SU-DHL-6 (cell line): ENCODE data around the gene GPR176.

ENCODE experiments used
- H2AFZ ChIP-seq: fragments of 200-600 bp; sonication (generic); 2 replicates; pipeline ENCODE4 v1.6.1; 2014; ENCODE audit warnings: low read depth, mild to moderate bottlenecking, moderate library complexity, mixed read lengths, antibody characterized with exemption, low read length; ENCODE audit not compliant: severe bottlenecking
- H3F3A ChIP-seq: fragments of 200-600 bp; shearing (Covaris generic); 2 replicates; pipeline ENCODE4 v1.6.0; 2016; ENCODE audit warnings: antibody characterized with exemption, mild to moderate bottlenecking; ENCODE audit not compliant: insufficient read depth
- H3K27ac ChIP-seq: fragments of 200-600 bp; sonication (generic); 2 replicates; pipeline ENCODE4 v1.5.1; 2016; ENCODE audit warnings: low read depth, mild to moderate bottlenecking, low read length, moderate library complexity, mixed read lengths
- H3K27me3 ChIP-seq: fragments of 200-600 bp; sonication (generic), shearing (Covaris generic); 2 replicates; pipeline ENCODE4 v1.6.0; 2014; ENCODE audit warnings: mild to moderate bottlenecking, low read length
- H3K36me3 ChIP-seq: fragments of 200-600 bp; sonication (generic); 2 replicates; pipeline ENCODE4 v1.6.1; 2014; ENCODE audit warnings: mild to moderate bottlenecking, low read length, mixed read lengths
- H3K4me2 ChIP-seq: fragments of 300-600, 200-600 bp; shearing (Covaris generic), sonication (generic); 2 replicates; pipeline ENCODE4 v1.6.0; 2014; ENCODE audit warnings: low read length, low read depth, mild to moderate bottlenecking; ENCODE audit not compliant: poor library complexity, severe bottlenecking
- H3K4me3 ChIP-seq: fragments of 200-600 bp; sonication (generic); 2 replicates; pipeline ENCODE4 v1.5.1; 2014; ENCODE audit warnings: antibody characterized with exemption, low read length, mild to moderate bottlenecking, mixed read lengths; ENCODE audit not compliant: insufficient read depth, poor library complexity, severe bottlenecking
- H3K79me2 ChIP-seq: fragments of 200-600 bp; sonication (generic); 2 replicates; pipeline ENCODE4 v1.6.1; 2014; ENCODE audit warnings: mild to moderate bottlenecking, low read length, moderate library complexity; ENCODE audit not compliant: insufficient read depth
- H3K9ac ChIP-seq: fragments of 200-600 bp; sonication (generic); 2 replicates; pipeline ENCODE4 v1.7.0; 2014; ENCODE audit warnings: mild to moderate bottlenecking, low read length
- H3K9me2 ChIP-seq: fragments of 200-600 bp; sonication (generic); replicated peaks from 2 replicates; pipeline ENCODE4 v1.6.1; 2014; ENCODE audit warnings: low read length; ENCODE audit not compliant: insufficient read depth
- H3K9me3 ChIP-seq: fragments of 200-600 bp; sonication (generic); 2 replicates; pipeline ENCODE4 v1.6.1; 2014; ENCODE audit warnings: low read length, mixed read lengths; ENCODE audit not compliant: insufficient read depth
- H4K20me1 ChIP-seq: fragments of 200-600 bp; sonication (generic); 2 replicates; pipeline ENCODE4 v1.6.1; 2014; ENCODE audit warnings: low read depth, mild to moderate bottlenecking, antibody characterized with exemption, low read length, moderate library complexity, mixed read lengths
- CTCF ChIP-seq: fragments of 200-600 bp; sonication (generic); IDR thresholded peaks from one replicate; pipeline ENCODE4 v1.5.1; 2017; ENCODE audit warnings: antibody characterized with exemption, mild to moderate bottlenecking, low read length, moderate library complexity; ENCODE audit not compliant: insufficient read depth, poor library complexity, severe bottlenecking
- EZH2phosphoT487 ChIP-seq: fragments of 200-600 bp; sonication (generic), shearing (Covaris generic); conservative IDR thresholded peaks from 2 replicates; pipeline ENCODE4 v1.6.1; 2018; ENCODE audit warnings: mild to moderate bottlenecking, antibody characterized with exemption, low read length, moderate library complexity, mixed read lengths

The GPR176 gene

GRCh38 chr15:39869858-39870515, 50.1 kb downstream of the GPR176 start:
- TF ChIP-seq EZH2phosphoT487: no peak
- TF ChIP-seq CTCF: no peak
- H2AFZ ChIP-seq: no peak overlapping the region
- no peaks in the 10 kb centered on the region for H3K9me2 ChIP-seq
- H3K36me3 ChIP-seq: no peaks in the 10 kb centered on the region
- H3K79me2 ChIP-seq: no peaks in the 10 kb centered on the region
- no peaks in the 10 kb centered on the region; the same call in 1 of the 2 replicates for H4K20me1 ChIP-seq
- H3K27me3 ChIP-seq: no peaks in the 10 kb centered on the region
- H3K9me3 ChIP-seq: no peaks in the 10 kb centered on the region
- no peaks in the 10 kb centered on the region for H3F3A ChIP-seq
- H3K27ac ChIP-seq: no peak overlapping the region
- H3K4me2 ChIP-seq: no peak overlapping the region
- no peak overlapping the region for H3K4me3 ChIP-seq
- no peak overlapping the region for H3K9ac ChIP-seq

- H3K4me3 ChIP-seq: no peak overlapping the region
- no peaks in the 10 kb centered on the region for H3K9me2 ChIP-seq
- no peaks in the 10 kb centered on the region for H3K36me3 ChIP-seq
- H3K9me3 ChIP-seq: no peaks in the 10 kb centered on the region
- no peak overlapping the region for H3K9ac ChIP-seq
- no peak for TF ChIP-seq CTCF
- TF ChIP-seq EZH2phosphoT487: no peak
- H3K79me2 ChIP-seq: no peaks in the 10 kb centered on the region
- no peak overlapping the region for H2AFZ ChIP-seq
- H3K27me3 ChIP-seq: no peaks in the 10 kb centered on the region
- H3K4me2 ChIP-seq: no peak overlapping the region
- no peak overlapping the region for H3K27ac ChIP-seq
- no peaks in the 10 kb centered on the region for H3F3A ChIP-seq
- no peaks in the 10 kb centered on the region; the same call in 1 of the 2 replicates for H4K20me1 ChIP-seq
Observed at GRCh38 chr15:39869254-39869653, 50.8 kb downstream of the GPR176 start.

DNA sequence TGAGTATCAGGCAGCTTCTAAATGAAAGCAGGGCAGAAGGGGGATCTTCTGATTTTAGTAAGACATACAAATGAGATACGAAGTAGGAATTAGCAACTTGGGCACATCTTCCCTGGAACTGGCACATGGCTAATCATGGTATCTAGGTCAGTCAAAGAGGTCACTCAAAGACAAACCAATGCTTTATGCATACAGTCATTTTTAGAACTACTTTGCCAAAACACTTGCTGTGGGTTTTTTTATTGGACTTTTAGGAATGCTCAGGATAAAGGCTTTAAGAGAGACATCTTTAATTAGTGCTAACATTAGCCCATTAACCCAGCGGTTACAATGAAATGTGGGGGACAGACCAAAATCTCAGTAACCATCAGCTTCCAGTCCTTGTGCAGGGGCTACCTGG, 51.7 kb downstream of the GPR176 start:
- H3K9ac ChIP-seq: no peak overlapping the region
- no peaks in the 10 kb centered on the region for H3K9me2 ChIP-seq
- H3K79me2 ChIP-seq: no peaks in the 10 kb centered on the region
- no peaks in the 10 kb centered on the region for H3F3A ChIP-seq
- no peaks in the 10 kb centered on the region for H3K27me3 ChIP-seq
- no peak overlapping the region for H3K4me3 ChIP-seq
- no peaks in the 10 kb centered on the region; the same call in 1 of the 2 replicates for H4K20me1 ChIP-seq
- no peak overlapping the region for H3K27ac ChIP-seq
- no peaks in the 10 kb centered on the region for H3K9me3 ChIP-seq
- H2AFZ ChIP-seq: no peak overlapping the region
- no peak overlapping the region for H3K4me2 ChIP-seq
- H3K36me3 ChIP-seq: no peaks in the 10 kb centered on the region
- TF ChIP-seq CTCF (no peak), EZH2phosphoT487 (no peak)
